ENCODE measurements around the gene GALNT6.

GRCh38 chr12:51439330-51439729 is 48.1 kb upstream of the GALNT6 start:
- TF ChIP-seq CTCF (IDR thresholded peaks at IDR 0.05; ENCODE audit: extremely low read depth in 1 of 2, insufficient read depth in 1 of 2, low read depth in 1 of 2, low read length in 2 of 2), result no peak
- no peak for TF ChIP-seq EZH2 (IDR thresholded peaks at IDR 0.05; ENCODE audit: borderline replicate concordance, low read depth, low read length, severe bottlenecking)
- TF ChIP-seq FOS (IDR thresholded peaks at IDR 0.05; ENCODE audit: borderline replicate concordance, insufficient read depth, low read length), result no peak
- TF ChIP-seq JUN (IDR thresholded peaks at IDR 0.05; ENCODE audit: borderline replicate concordance, insufficient read depth, insufficient read length, low read depth), result no peak
- TF ChIP-seq POLR2A (IDR thresholded peaks at IDR 0.05; ENCODE audit: low read depth, low read length), result no peak
